NCI-H524 (cell line): ENCODE measurements around the gene GFM2.
"Not testable (repeated sequence)": the region's sequence is repeated elsewhere in the genome, so short reads cannot be mapped to it uniquely, and the experiment has no call there.

Experiments used
- DNase-seq, 2 experiments: peaks; one replicate each; lab custom pipeline; 2025; lab: John Stamatoyannopoulos, UW

The GFM2 gene

GRCh38 chr5:74766849-74767578 lies at the start of gene GFM2, which contains the start of gene NSA2:
GFM2 (minus strand) TSS chr5:74767117; CDS start chr5:74763742, 3,375 bp downstream.
NSA2 (plus strand) TSS chr5:74767249; CDS start chr5:74767361, 112 bp downstream.
- DNase-seq, result peak; percentile 88 to 89

- DNase-seq, result no peak
These were observed 44.0 kb upstream of the GFM2 start for GRCh38 chr5:74810915-74811314.

GRCh38 chr5:74801941-74802340 lies 35.0 kb upstream of the GFM2 start:
- no peak for DNase-seq

GRCh38 chr5:74801197-74801596 lies 34.3 kb upstream of the GFM2 start:
- DNase-seq, result no peak

- DNase-seq, result no peak
These were observed 32.3 kb upstream of the GFM2 start for GRCh38 chr5:74798977-74799911.

- DNase-seq, result not testable (repeated sequence)
These were observed 24.8 kb upstream of the GFM2 start for GRCh38 chr5:74791669-74792068.

GRCh38 chr5:74787424-74787823 lies 20.5 kb upstream of the GFM2 start:
- no peak for DNase-seq

GRCh38 chr5:74786851-74787250 lies 19.9 kb upstream of the GFM2 start:
- no peak for DNase-seq

- no peak for DNase-seq
These were observed 11.7 kb upstream of the GFM2 start for GRCh38 chr5:74778609-74779008.

- DNase-seq, result no peak
These were observed 5.4 kb upstream of the GFM2 start for GRCh38 chr5:74772359-74772758.

GRCh38 chr5:74767579-74767913 lies 629 bp upstream of the GFM2 start:
- peak in 1 of 2 experiments; percentile 30 for DNase-seq

GRCh38 chr5:74766418-74766848 lies 484 bp downstream of the GFM2 start:
- peak in 1 of 2 experiments; percentile 49 for DNase-seq

GRCh38 chr5:74765929-74766328 lies 988 bp downstream of the GFM2 start:
- DNase-seq, result no peak

- no peak for DNase-seq
These were observed 1.7 kb downstream of the GFM2 start for GRCh38 chr5:74765201-74765600.

- no peak for DNase-seq
These were observed 3.4 kb downstream of the GFM2 start for GRCh38 chr5:74763504-74763903.

- no peak for DNase-seq
These were observed 4.3 kb downstream of the GFM2 start for GRCh38 chr5:74762599-74762998.

GRCh38 chr5:74761241-74761640 lies 5.7 kb downstream of the GFM2 start:
- no peak for DNase-seq

- not testable (repeated sequence) for DNase-seq
These were observed 18.2 kb downstream of the GFM2 start for GRCh38 chr5:74748742-74749141.

- no peak for DNase-seq
These were observed 28.5 kb downstream of the GFM2 start for GRCh38 chr5:74738406-74738805.

GRCh38 chr5:74736759-74737158 lies 30.2 kb downstream of the GFM2 start:
- DNase-seq, result no peak

- DNase-seq, result no peak
These were observed 41.6 kb downstream of the GFM2 start for GRCh38 chr5:74725331-74725730.

GRCh38 chr5:74722271-74722670 lies 44.6 kb downstream of the GFM2 start:
- DNase-seq, result no peak

GRCh38 chr5:74717596-74717995 lies 49.3 kb downstream of the GFM2 start:
- DNase-seq, result no peak
